HFFc6 (cell line): ENCODE measurements around the gene CALM3. TPM values are rescaled to one million over a fixed set of nuclear protein-coding genes. Genes with fewer than 3 reads are reported as not detected.

Source experiments
- DNase-seq: peaks from one replicate; pipeline ENCODE4 v3.0.0-alpha.2; 2018
- H3K27ac Mint-ChIP-seq: 2 replicates; pipeline ENCODE4 v1.8.0; 2020; ENCODE audit warnings: mild to moderate bottlenecking, mixed read lengths
- H3K27me3 Mint-ChIP-seq: 2 replicates; pipeline ENCODE4 v1.8.0; 2021; ENCODE audit warnings: mild to moderate bottlenecking, moderate library complexity, mixed read lengths; ENCODE audit not compliant: insufficient read depth
- H3K36me3 Mint-ChIP-seq: 2 replicates; pipeline ENCODE4 v1.8.0; 2021; ENCODE audit warnings: low read depth, mixed read lengths
- H3K4me1 Mint-ChIP-seq: 2 replicates; pipeline ENCODE4 v1.8.0; 2020; ENCODE audit warnings: low read depth, mixed read lengths
- H3K4me3 Mint-ChIP-seq: 2 replicates; pipeline ENCODE4 v1.8.0; 2020; ENCODE audit warnings: mild to moderate bottlenecking, moderate library complexity, mixed read lengths
- H3K9me3 Mint-ChIP-seq: 2 replicates; pipeline ENCODE4 v1.8.0; 2020; ENCODE audit warnings: mild to moderate bottlenecking, mixed read lengths
- CTCF ChIP-seq: fragments of 200-600 bp; sonication (generic); IDR thresholded peaks from 2 replicates; pipeline ENCODE4 v1.5.0; 2021; ENCODE audit warnings: antibody characterized with exemption, mild to moderate bottlenecking
- total RNA-seq, 6 experiments: library from RNA; stranded (reverse); fragmentation: NEBNext Ultra II Directional; extraction: Animal tissue kit (Norgen Biotek cat#: 25700); gene quantifications; 2 replicates in 1 of 6; 3 replicates in 5 of 6; pipeline ENCODE4 v1.2.3, GENCODE V29; 2021

The CALM3 gene
- total RNA-seq, 6 experiments from 2014 or later: 445 to 561 (median 538) TPM

- Mint-ChIP-seq H3K4me1 (peaks cover 23% of the 10 kb centered on the region), H3K27ac (peak overlapping the region; percentile 100), H3K36me3 (peaks cover 28% of the 10 kb centered on the region), H3K9me3 (peaks cover 10% of the 10 kb centered on the region; the same call in 1 of the 2 replicates), H3K4me3 (peak overlapping the region; percentile 100), H3K27me3 (peaks cover 2% of the 10 kb centered on the region)
- peak; percentile 97 for DNase-seq
- no peak for TF ChIP-seq CTCF
Observed at GRCh38 chr19:46600384-46601317, 479 bp upstream of the CALM3 start.

GRCh38 chr19:46602392-46603194, 1.5 kb downstream of the CALM3 start:
- Mint-ChIP-seq H3K9me3 (peaks cover 10% of the 10 kb centered on the region; the same call in 1 of the 2 replicates), H3K27ac (peak overlapping the region; percentile 84), H3K4me3 (peak overlapping the region; percentile 100), H3K27me3 (peaks cover 2% of the 10 kb centered on the region), H3K36me3 (peaks cover 37% of the 10 kb centered on the region), H3K4me1 (peaks cover 29% of the 10 kb centered on the region)
- DNase-seq: no peak
- TF ChIP-seq CTCF: no peak

GRCh38 chr19:46603195-46603637, 2.1 kb downstream of the CALM3 start:
- H3K4me3 Mint-ChIP-seq: peak overlapping the region; percentile 100
- H3K4me1 Mint-ChIP-seq: peaks cover 29% of the 10 kb centered on the region
- peaks cover 8% of the 10 kb centered on the region; the same call in 1 of the 2 replicates for H3K9me3 Mint-ChIP-seq
- TF ChIP-seq CTCF: no peak
- peak overlapping the region; percentile 84 for H3K27ac Mint-ChIP-seq
- peaks cover 42% of the 10 kb centered on the region for H3K36me3 Mint-ChIP-seq
- DNase-seq: no peak
- H3K27me3 Mint-ChIP-seq: peaks cover 2% of the 10 kb centered on the region

GRCh38 chr19:46603752-46604231, 2.7 kb downstream of the CALM3 start:
- peaks cover 3% of the 10 kb centered on the region; the same call in 1 of the 2 replicates for H3K9me3 Mint-ChIP-seq
- H3K27ac Mint-ChIP-seq: peak overlapping the region; percentile 84
- no peak for TF ChIP-seq CTCF
- no peak for DNase-seq
- H3K4me3 Mint-ChIP-seq: peak overlapping the region; percentile 100
- H3K27me3 Mint-ChIP-seq: peaks cover 3% of the 10 kb centered on the region
- H3K4me1 Mint-ChIP-seq: peaks cover 29% of the 10 kb centered on the region
- peaks cover 38% of the 10 kb centered on the region for H3K36me3 Mint-ChIP-seq

GRCh38 chr19:46604781-46605355, 3.7 kb downstream of the CALM3 start:
- Mint-ChIP-seq H3K4me1 (peaks cover 34% of the 10 kb centered on the region), H3K36me3 (peaks cover 44% of the 10 kb centered on the region), H3K27me3 (peaks cover 3% of the 10 kb centered on the region), H3K27ac (no peak overlapping the region), H3K9me3 (no peaks in the 10 kb centered on the region; the same call in 1 of the 2 replicates), H3K4me3 (no peak overlapping the region)
- no peak; the same call in 1 of the 2 replicates for TF ChIP-seq CTCF
- DNase-seq: no peak
